CD14-positive monocyte (primary cell): ENCODE data around the gene PMM2. TPM values are rescaled to one million over a fixed set of nuclear protein-coding genes. Genes with fewer than 3 reads are reported as not detected.

Experiments used
- DNase-seq, 3 donors: peaks; one replicate each; pipeline ENCODE4 v3.0.0-alpha.2; 2011 to 2022
- H2AFZ ChIP-seq: 2 replicates; pipeline ENCODE4 v1.6.0; 2012; ENCODE audit warnings: mild to moderate bottlenecking, low read depth, low read length, inconsistent platforms; ENCODE audit not compliant: insufficient read depth, poor library complexity, severe bottlenecking
- H3K27ac ChIP-seq, 2 donors: 1 replicate in 1 of 2; 2 replicates in 1 of 2; pipeline ENCODE4 v1.5.1; 2012 to 2013; ENCODE audit warnings: low read length in 2 of 2, control low read depth in 1 of 2, inconsistent platforms in 1 of 2, low read depth in 1 of 2, mild to moderate bottlenecking in 1 of 2
- H3K27me3 ChIP-seq, 2 donors: one replicate each; pipeline versions ENCODE4 v1.6.0 to v1.6.1; 2011 to 2013; ENCODE audit warnings: low read length in 2 of 2; ENCODE audit not compliant: control insufficient read depth in 2 of 2, insufficient read depth in 2 of 2
- H3K36me3 ChIP-seq, 2 donors: replicated peaks in 1 of 2; 1 replicate in 1 of 2; 2 replicates in 1 of 2; pipeline versions ENCODE4 v1.5.1 to v1.6.1; 2012 to 2013; ENCODE audit warnings: low read length in 2 of 2, control low read depth in 1 of 2, inconsistent platforms in 1 of 2, mild to moderate bottlenecking in 1 of 2; ENCODE audit not compliant: insufficient read depth in 2 of 2, control insufficient read depth in 1 of 2
- H3K4me1 ChIP-seq, 2 donors: 1 replicate in 1 of 2; 2 replicates in 1 of 2; pipeline versions ENCODE4 v1.5.1 to v1.6.1; 2012 to 2013; ENCODE audit warnings: low read length in 2 of 2, control low read depth in 1 of 2, inconsistent platforms in 1 of 2, mild to moderate bottlenecking in 1 of 2, moderate library complexity in 1 of 2; ENCODE audit not compliant: insufficient read depth in 2 of 2, control insufficient read depth in 1 of 2
- H3K4me2 ChIP-seq: replicated peaks from 2 replicates; pipeline ENCODE3; 2012; ENCODE audit warnings: low read length, moderate library complexity, mild to moderate bottlenecking; ENCODE audit not compliant: poor library complexity, severe bottlenecking; ENCODE audit errors: extremely low read depth
- H3K4me3 ChIP-seq, 3 experiments: fragments of 200-600 bp in 1 of 3; sonication (generic) in 1 of 3; replicated peaks in 1 of 3; 1 replicate in 2 of 3; 2 replicates in 1 of 3; pipeline ENCODE4 v1.5.1; 2011 to 2013; ENCODE audit warnings: low read length in 3 of 3, mild to moderate bottlenecking in 3 of 3, control low read depth in 2 of 3, low read depth in 2 of 3, inconsistent platforms in 1 of 3, moderate library complexity in 1 of 3
- H3K79me2 ChIP-seq: 2 replicates; pipeline ENCODE4 v1.6.0; 2012; ENCODE audit warnings: mild to moderate bottlenecking, control low read depth, inconsistent platforms, low read length, moderate library complexity; ENCODE audit not compliant: insufficient read depth
- H3K9ac ChIP-seq: 2 replicates; pipeline ENCODE4 v1.6.0; 2017; ENCODE audit warnings: low read length, mild to moderate bottlenecking; ENCODE audit not compliant: insufficient read depth, poor library complexity, severe bottlenecking
- H3K9me3 ChIP-seq, 2 donors: replicated peaks in 1 of 2; 1 replicate in 1 of 2; 2 replicates in 1 of 2; pipeline versions ENCODE4 v1.5.1 to v1.6.1; 2012 to 2013; ENCODE audit warnings: low read length in 2 of 2, control low read depth in 1 of 2; ENCODE audit not compliant: control insufficient read depth in 1 of 2, insufficient read depth in 1 of 2
- H4K20me1 ChIP-seq: 2 replicates; pipeline ENCODE4 v1.6.0; 2012; ENCODE audit warnings: mild to moderate bottlenecking, low read length, control low read depth, moderate library complexity; ENCODE audit not compliant: insufficient read depth
- H3K27ac Mint-ChIP-seq, 7 donors: one replicate each; pipeline ENCODE4 v1.8.0; 2020; ENCODE audit warnings: mild to moderate bottlenecking in 7 of 7, mixed read lengths in 7 of 7, moderate library complexity in 6 of 7, inconsistent platforms in 2 of 7
- H3K27me3 Mint-ChIP-seq, 3 donors: one replicate each; pipeline ENCODE4 v1.8.0; 2021 to 2022; ENCODE audit warnings: low read depth in 3 of 3, mild to moderate bottlenecking in 3 of 3, mixed read lengths in 3 of 3, moderate library complexity in 3 of 3, inconsistent platforms in 1 of 3
- H3K36me3 Mint-ChIP-seq, 2 donors: one replicate each; pipeline ENCODE4 v1.8.0; 2020; ENCODE audit warnings: mixed read lengths in 2 of 2, inconsistent platforms in 1 of 2, mild to moderate bottlenecking in 1 of 2
- H3K4me1 Mint-ChIP-seq: one replicate; pipeline ENCODE4 v1.8.0; 2020; ENCODE audit warnings: mild to moderate bottlenecking, mixed read lengths
- H3K4me3 Mint-ChIP-seq, 2 donors: one replicate each; pipeline ENCODE4 v1.8.0; 2020; ENCODE audit warnings: mild to moderate bottlenecking in 2 of 2, mixed read lengths in 2 of 2, moderate library complexity in 1 of 2
- H3K9me3 Mint-ChIP-seq, 7 donors: one replicate each; pipeline ENCODE4 v1.8.0; 2020 to 2022; ENCODE audit warnings: mixed read lengths in 7 of 7, mild to moderate bottlenecking in 6 of 7, moderate library complexity in 6 of 7, inconsistent platforms in 2 of 7
- CTCF ChIP-seq: fragments of 200-600 bp; IDR thresholded peaks from one replicate; pipeline ENCODE4 v1.8.0; 2022; ENCODE audit warnings: antibody characterized with exemption, mild to moderate bottlenecking
- WGBS: methylation state at CpG from one replicate; pipeline ENCODE4 v1.1.5; 2013; ENCODE audit warnings: missing lambda C conversion rate; ENCODE audit not compliant: insufficient coverage; 5-methylcytosine and 5-hydroxymethylcytosine counted together
- intact Hi-C, 2 donors: fragments of 100-400 bp; cut with micrococcal nuclease; formaldehyde crosslinking; loops; one replicate each; pipeline versions ENCODE4 v1.15.0 to v1.15.1; 2023
- polyA plus RNA-seq, 3 donors: library from polyadenylated mRNA; depleted of rRNA in 1 of 3; unstranded in 2 of 3; stranded (reverse) in 1 of 3; fragments of 300-500 nt in 2 of 3; fragments of >200 nt in 1 of 3; fragmentation: Illumina TruSeq in 2 of 3; gene quantifications; 1 replicate in 2 of 3; 2 replicates in 1 of 3; pipeline ENCODE4 v1.2.3, GENCODE V29; 2012 to 2021

Gene PMM2
- polyA plus RNA-seq, 3 donors, result 15.2 to 22.9 (median 17.8) TPM

DNA sequence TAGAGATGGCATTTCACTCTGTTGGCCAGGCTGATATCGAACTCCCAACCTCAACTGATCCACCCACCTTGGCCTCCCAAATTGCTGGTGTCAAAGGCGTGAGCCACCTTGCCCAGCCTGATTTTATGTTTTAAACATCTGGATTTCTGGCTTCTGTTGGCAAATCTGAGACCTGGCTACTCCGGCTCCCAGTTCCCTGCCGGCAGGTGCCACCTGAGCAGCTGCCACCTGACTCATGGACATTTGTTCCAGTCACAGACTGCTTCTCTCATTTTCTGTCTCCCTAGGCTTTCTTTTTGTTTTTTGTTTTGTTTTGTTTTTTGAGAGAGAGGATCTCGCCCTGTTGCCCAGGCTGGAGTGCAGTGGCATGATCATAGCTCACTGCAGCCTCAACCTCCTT, 9.6 kb downstream of the PMM2 start:
- TF ChIP-seq CTCF, result no peak
- Histone ChIP-seq H3K79me2 (peaks cover 17% of the 10 kb centered on the region), H3K36me3 (peaks cover 89 to 95% of the 10 kb centered on the region in 2 donors), H3K27me3 (no peaks in the 10 kb centered on the region), H4K20me1 (peaks cover 8% of the 10 kb centered on the region), H3K4me3 (no peak overlapping the region), H3K4me2 (no peak overlapping the region), H3K27ac (no peak overlapping the region), H2AFZ (no peak overlapping the region), H3K9ac (no peak overlapping the region), H3K9me3 (no peaks in the 10 kb centered on the region), H3K4me1 (no peaks in the 10 kb centered on the region)
- H3K27me3 Mint-ChIP-seq, result peaks cover 0 to 1% (median 1%) of the 10 kb centered on the region in 3 donors
- H3K4me1 Mint-ChIP-seq, result no peaks in the 10 kb centered on the region
- 100% methylated on average over 3 of the region's 5 CpGs for WGBS
- H3K4me3 Mint-ChIP-seq, result no peak overlapping the region
- intact Hi-C loops, result no loop called here
- no peaks in the 10 kb centered on the region for H3K9me3 Mint-ChIP-seq
- no peak for DNase-seq
- peaks cover 86 to 99% of the 10 kb centered on the region in 2 donors for H3K36me3 Mint-ChIP-seq
- H3K27ac Mint-ChIP-seq, result peak overlapping the region in 2 of 7 donors; percentile 22 to 61

- Histone ChIP-seq H3K4me2 (no peak overlapping the region), H3K79me2 (peaks cover 15% of the 10 kb centered on the region), H2AFZ (no peak overlapping the region), H3K9me3 (no peaks in the 10 kb centered on the region), H3K9ac (no peak overlapping the region), H3K4me3 (no peak overlapping the region), H3K4me1 (no peaks in the 10 kb centered on the region), H3K27me3 (no peaks in the 10 kb centered on the region), H4K20me1 (peaks cover 7% of the 10 kb centered on the region), H3K27ac (no peak overlapping the region), H3K36me3 (peaks cover 92 to 95% of the 10 kb centered on the region in 2 donors)
- no peak overlapping the region for H3K27ac Mint-ChIP-seq
- H3K36me3 Mint-ChIP-seq, result peaks cover 86 to 99% of the 10 kb centered on the region in 2 donors
- H3K4me3 Mint-ChIP-seq, result no peak overlapping the region
- no peaks in the 10 kb centered on the region for H3K9me3 Mint-ChIP-seq
- intact Hi-C loops, result no loop called here
- no peak for TF ChIP-seq CTCF
- H3K4me1 Mint-ChIP-seq, result no peaks in the 10 kb centered on the region
- DNase-seq, result no peak
- 100% methylated on average over 1 of the region's 3 CpGs for WGBS
- H3K27me3 Mint-ChIP-seq, result peaks cover 0 to 1% (median 1%) of the 10 kb centered on the region in 3 donors
These were observed 10.4 kb downstream of the PMM2 start for GRCh38 chr16:8808009-8808408.
